ENCODE results near the gene ABHD8.
"Not testable (repeated sequence)": the region's sequence is repeated elsewhere in the genome, so short reads cannot be mapped to it uniquely, and the experiment has no call there.

- TF ChIP-seq CTCF (IDR thresholded peaks at IDR 0.05 in 4 of 5, conservative IDR thresholded peaks at IDR 0.05 in 1 of 5); POLR2A (IDR thresholded peaks at IDR 0.05): not testable (repeated sequence)
These were observed 28.3 kb downstream of the ABHD8 start for GRCh38 chr19:17274892-17275291.
